GM23248 (cell line): ENCODE measurements around the gene TWF2.

Experiments used
- EZH2 ChIP-seq: fragments of 200-600 bp; sonication (generic); IDR thresholded peaks from 2 replicates; pipeline ENCODE4 v1.6.1; 2018; ENCODE audit warnings: antibody characterized with exemption, mild to moderate bottlenecking; ENCODE audit not compliant: insufficient read depth, poor library complexity, severe bottlenecking
- EZH2phosphoT487 ChIP-seq: fragments of 200-600 bp; sonication (generic); IDR thresholded peaks from 2 replicates; pipeline ENCODE4 v1.6.1; 2018; ENCODE audit warnings: antibody characterized with exemption, moderate library complexity, mild to moderate bottlenecking, low read depth; ENCODE audit not compliant: insufficient read depth

DNA sequence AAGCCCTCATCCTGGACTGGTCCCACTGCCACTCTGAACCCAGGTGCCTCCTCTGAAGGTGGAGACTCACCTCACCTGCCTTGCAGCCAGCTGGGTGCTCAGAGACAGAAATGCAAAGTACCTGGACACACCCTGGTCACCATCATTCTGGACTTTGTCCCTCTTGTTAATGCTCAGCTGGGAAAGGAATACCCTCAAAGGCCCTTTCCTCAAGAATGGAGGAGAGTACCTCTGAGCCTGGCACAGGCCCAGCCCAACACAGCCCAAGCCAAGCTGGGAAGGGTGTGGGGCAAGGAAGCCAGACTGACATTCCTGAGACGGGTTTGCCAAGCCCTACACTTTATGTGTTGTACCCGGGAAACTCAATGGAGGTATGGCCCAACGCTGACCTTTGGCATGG is 42.0 kb downstream of the TWF2 start:
- TF ChIP-seq EZH2: no peak
- no peak for TF ChIP-seq EZH2phosphoT487
